ENCODE data around the gene PTPRG.

PTPRG gene

GRCh38 chr3:62096521-62096920 lies 535.1 kb downstream of the PTPRG start:
- H3K9ac ChIP-seq (ENCODE audit: low read depth, low read length) = no peak overlapping the region
- H3K4me3 ChIP-seq (ENCODE audit: low read depth, low read length) = no peak overlapping the region
- H3K9me3 ChIP-seq (ENCODE audit: control insufficient read depth, insufficient read depth, low read length) = no peaks in the 10 kb centered on the region
- no peaks in the 10 kb centered on the region for H3K36me3 ChIP-seq (ENCODE audit: control insufficient read depth, insufficient read depth, low read length)
- H3K4me1 ChIP-seq (ENCODE audit: control insufficient read depth, insufficient read depth, low read length) = no peaks in the 10 kb centered on the region
- no peaks in the 10 kb centered on the region for H3K27me3 ChIP-seq (ENCODE audit: control insufficient read depth, insufficient read depth, low read length)

- no peaks in the 10 kb centered on the region for H3K27me3 ChIP-seq (ENCODE audit: control insufficient read depth, insufficient read depth, low read length)
- H3K9me3 ChIP-seq (ENCODE audit: control insufficient read depth, insufficient read depth, low read length) = no peaks in the 10 kb centered on the region
- no peak overlapping the region for H3K9ac ChIP-seq (ENCODE audit: low read depth, low read length)
- H3K36me3 ChIP-seq (ENCODE audit: control insufficient read depth, insufficient read depth, low read length) = no peaks in the 10 kb centered on the region
- H3K4me3 ChIP-seq (ENCODE audit: low read depth, low read length) = no peak overlapping the region
- H3K4me1 ChIP-seq (ENCODE audit: control insufficient read depth, insufficient read depth, low read length) = no peaks in the 10 kb centered on the region
Measured at GRCh38 chr3:62097121-62097520, 535.8 kb downstream of the PTPRG start.

GRCh38 chr3:62098646-62099365 lies 537.4 kb downstream of the PTPRG start:
- Histone ChIP-seq H3K4me1 (ENCODE audit: control insufficient read depth, insufficient read depth, low read length) (no peaks in the 10 kb centered on the region), H3K27me3 (ENCODE audit: control insufficient read depth, insufficient read depth, low read length) (no peaks in the 10 kb centered on the region), H3K4me3 (ENCODE audit: low read depth, low read length) (no peak overlapping the region), H3K9ac (ENCODE audit: low read depth, low read length) (no peak overlapping the region), H3K9me3 (ENCODE audit: control insufficient read depth, insufficient read depth, low read length) (no peaks in the 10 kb centered on the region), H3K36me3 (ENCODE audit: control insufficient read depth, insufficient read depth, low read length) (no peaks in the 10 kb centered on the region)

- no peak overlapping the region for H3K9ac ChIP-seq (ENCODE audit: low read depth, low read length)
- no peaks in the 10 kb centered on the region for H3K36me3 ChIP-seq (ENCODE audit: control insufficient read depth, insufficient read depth, low read length)
- no peaks in the 10 kb centered on the region for H3K27me3 ChIP-seq (ENCODE audit: control insufficient read depth, insufficient read depth, low read length)
- H3K4me3 ChIP-seq (ENCODE audit: low read depth, low read length) = no peak overlapping the region
- no peaks in the 10 kb centered on the region for H3K9me3 ChIP-seq (ENCODE audit: control insufficient read depth, insufficient read depth, low read length)
- H3K4me1 ChIP-seq (ENCODE audit: control insufficient read depth, insufficient read depth, low read length) = no peaks in the 10 kb centered on the region
Measured at GRCh38 chr3:62100282-62100989, 539.1 kb downstream of the PTPRG start.

- no peaks in the 10 kb centered on the region for H3K36me3 ChIP-seq (ENCODE audit: control insufficient read depth, insufficient read depth, low read length)
- H3K9me3 ChIP-seq (ENCODE audit: control insufficient read depth, insufficient read depth, low read length) = no peaks in the 10 kb centered on the region
- no peaks in the 10 kb centered on the region for H3K4me1 ChIP-seq (ENCODE audit: control insufficient read depth, insufficient read depth, low read length)
- no peak overlapping the region for H3K9ac ChIP-seq (ENCODE audit: low read depth, low read length)
- H3K27me3 ChIP-seq (ENCODE audit: control insufficient read depth, insufficient read depth, low read length) = no peaks in the 10 kb centered on the region
- no peak overlapping the region for H3K4me3 ChIP-seq (ENCODE audit: low read depth, low read length)
Measured at GRCh38 chr3:62101488-62101887, 540.1 kb downstream of the PTPRG start.

GRCh38 chr3:62103531-62103930 lies 542.2 kb downstream of the PTPRG start:
- H3K4me3 ChIP-seq (ENCODE audit: low read depth, low read length) = no peak overlapping the region
- H3K27me3 ChIP-seq (ENCODE audit: control insufficient read depth, insufficient read depth, low read length) = no peaks in the 10 kb centered on the region
- H3K9ac ChIP-seq (ENCODE audit: low read depth, low read length) = no peak overlapping the region
- H3K9me3 ChIP-seq (ENCODE audit: control insufficient read depth, insufficient read depth, low read length) = no peaks in the 10 kb centered on the region
- H3K4me1 ChIP-seq (ENCODE audit: control insufficient read depth, insufficient read depth, low read length) = no peaks in the 10 kb centered on the region
- no peaks in the 10 kb centered on the region for H3K36me3 ChIP-seq (ENCODE audit: control insufficient read depth, insufficient read depth, low read length)

- Histone ChIP-seq H3K9ac (ENCODE audit: low read depth, low read length) (no peak overlapping the region), H3K4me3 (ENCODE audit: low read depth, low read length) (no peak overlapping the region), H3K36me3 (ENCODE audit: control insufficient read depth, insufficient read depth, low read length) (no peaks in the 10 kb centered on the region), H3K27me3 (ENCODE audit: control insufficient read depth, insufficient read depth, low read length) (no peaks in the 10 kb centered on the region), H3K4me1 (ENCODE audit: control insufficient read depth, insufficient read depth, low read length) (no peaks in the 10 kb centered on the region), H3K9me3 (ENCODE audit: control insufficient read depth, insufficient read depth, low read length) (no peaks in the 10 kb centered on the region)
Measured at GRCh38 chr3:62109534-62109933, 548.2 kb downstream of the PTPRG start.

GRCh38 chr3:62110443-62111225 lies 549.3 kb downstream of the PTPRG start:
- H3K9me3 ChIP-seq (ENCODE audit: control insufficient read depth, insufficient read depth, low read length) = no peaks in the 10 kb centered on the region
- H3K4me1 ChIP-seq (ENCODE audit: control insufficient read depth, insufficient read depth, low read length) = no peaks in the 10 kb centered on the region
- H3K4me3 ChIP-seq (ENCODE audit: low read depth, low read length) = no peak overlapping the region
- no peaks in the 10 kb centered on the region for H3K36me3 ChIP-seq (ENCODE audit: control insufficient read depth, insufficient read depth, low read length)
- H3K9ac ChIP-seq (ENCODE audit: low read depth, low read length) = no peak overlapping the region
- no peaks in the 10 kb centered on the region for H3K27me3 ChIP-seq (ENCODE audit: control insufficient read depth, insufficient read depth, low read length)

- H3K4me1 ChIP-seq (ENCODE audit: control insufficient read depth, insufficient read depth, low read length) = no peaks in the 10 kb centered on the region
- H3K9ac ChIP-seq (ENCODE audit: low read depth, low read length) = no peak overlapping the region
- no peaks in the 10 kb centered on the region for H3K36me3 ChIP-seq (ENCODE audit: control insufficient read depth, insufficient read depth, low read length)
- H3K27me3 ChIP-seq (ENCODE audit: control insufficient read depth, insufficient read depth, low read length) = no peaks in the 10 kb centered on the region
- no peaks in the 10 kb centered on the region for H3K9me3 ChIP-seq (ENCODE audit: control insufficient read depth, insufficient read depth, low read length)
- no peak overlapping the region for H3K4me3 ChIP-seq (ENCODE audit: low read depth, low read length)
Measured at GRCh38 chr3:62113092-62113491, 551.7 kb downstream of the PTPRG start.

- no peaks in the 10 kb centered on the region for H3K9me3 ChIP-seq (ENCODE audit: control insufficient read depth, insufficient read depth, low read length)
Measured at GRCh38 chr3:62114763-62115162, 553.4 kb downstream of the PTPRG start.

GRCh38 chr3:62117903-62118548 lies 556.7 kb downstream of the PTPRG start:
- Histone ChIP-seq H3K9ac (ENCODE audit: low read depth, low read length) (no peak overlapping the region), H3K4me3 (ENCODE audit: low read depth, low read length) (no peak overlapping the region), H3K27me3 (ENCODE audit: control insufficient read depth, insufficient read depth, low read length) (no peaks in the 10 kb centered on the region), H3K36me3 (ENCODE audit: control insufficient read depth, insufficient read depth, low read length) (no peaks in the 10 kb centered on the region), H3K9me3 (ENCODE audit: control insufficient read depth, insufficient read depth, low read length) (no peaks in the 10 kb centered on the region), H3K4me1 (ENCODE audit: control insufficient read depth, insufficient read depth, low read length) (no peaks in the 10 kb centered on the region)

More at GRCh38 chr3:62114763-62115162, 553.4 kb downstream of the PTPRG start:
- no peaks in the 10 kb centered on the region for H3K27me3 ChIP-seq (ENCODE audit: control insufficient read depth, insufficient read depth, low read length)
- H3K36me3 ChIP-seq (ENCODE audit: control insufficient read depth, insufficient read depth, low read length) = no peaks in the 10 kb centered on the region
- H3K4me1 ChIP-seq (ENCODE audit: control insufficient read depth, insufficient read depth, low read length) = no peaks in the 10 kb centered on the region
- no peak overlapping the region for H3K4me3 ChIP-seq (ENCODE audit: low read depth, low read length)
- no peak overlapping the region for H3K9ac ChIP-seq (ENCODE audit: low read depth, low read length)
